Heart left ventricle (tissue), 13 donors: Measurements from ENCODE around the gene BAIAP2.

Experiments used
- CTCF ChIP-seq, 12 donors: fragments of 200-600 bp; sonication (generic) in 4 of 12; IDR thresholded peaks; one replicate each; pipeline versions ENCODE4 v1.5.0 to v1.8.0; 2018 to 2022; ENCODE audit warnings: antibody characterized with exemption in 12 of 12, mild to moderate bottlenecking in 5 of 12
- POLR2A ChIP-seq, 2 donors: fragments of 450-650 bp; IDR thresholded peaks; one replicate each; pipeline ENCODE4 v1.6.1; 2017; ENCODE audit warnings: antibody characterized with exemption in 2 of 2, mild to moderate bottlenecking in 2 of 2, moderate library complexity in 2 of 2
- donor health status: ischemic (EF 13 %, LVEDD 7.1; RV severe dilation, severe dysfunction).
- donor health status: DM: no; HTN: yes; CAD: no.
- donor health status: DM: no; HTN: no; CAD: no.
- donor health status: ischemic (EF 25% LVEDD 6.9; RV normal size, moderate dysfunction).
- donor health status: ischemic (EF 25% LVEDD 5.7; RV mildly dilated, moderate dysfunction).
- donor health status: ischemic (EF 35%, LVEDD 5.7; RV mildly dilated, moderate dysfunction).
- donor health status: nonischemic (EF 11% LVEDD 7.7; RV severe dilation, severe dysfunction).
- donor health status: DM: yes; HTN: yes; CAD: no.
- donor health status: PGD.
- donor health status: ischemic (EF 29% LVEDD 5.4; RV normal size, mild dysfunction).
- donor health status: nonischemic (EF 23%, LVEDD 6.1; RV moderate dilation, normal function).

- no peak for TF ChIP-seq CTCF (IDR thresholded peaks at IDR 0.05)
- no peak for TF ChIP-seq POLR2A (IDR thresholded peaks at IDR 0.05)
Observed at GRCh38 chr17:81153340-81153803, 118.4 kb downstream of the BAIAP2 start.
